PC-9 (cell line): ENCODE data around the gene SPDYC.

ENCODE experiments used
- CTCF ChIP-seq: fragments of 200-600 bp; sonication (generic); conservative IDR thresholded peaks from 2 replicates; pipeline ENCODE4 v1.6.1; 2017; ENCODE audit warnings: mixed run types, antibody characterized with exemption, mild to moderate bottlenecking, moderate library complexity
- EZH2 ChIP-seq: fragments of 200-600 bp; sonication (generic); IDR thresholded peaks from 2 replicates; pipeline ENCODE4 v1.8.0; 2017; ENCODE audit warnings: antibody characterized with exemption, low read depth

- TF ChIP-seq CTCF (no peak), EZH2 (no peak)
Observed at GRCh38 chr11:65130631-65131416, 39.2 kb upstream of the SPDYC start.
